ENCODE results near the gene EHD2.
"Not testable (repeated sequence)": the region's sequence is repeated elsewhere in the genome, so short reads cannot be mapped to it uniquely, and the experiment has no call there.

Gene EHD2

GRCh38 chr19:47713046-47714021, at the start of gene EHD2:
Gene EHD2, plus strand, starts transcription at chr19:47713422. Its CDS starts 3,191 bp downstream, at chr19:47716613.
- DNase-seq (ENCODE audit: extremely low read depth in 1 of 2, low read depth in 1 of 2), result peak in 1 of 2 donors; percentile 27

GRCh38 chr19:47663435-47663910, 49.7 kb upstream of the EHD2 start:
- no peak for DNase-seq (ENCODE audit: extremely low read depth in 1 of 2, low read depth in 1 of 2)

- no peak for DNase-seq (ENCODE audit: extremely low read depth in 1 of 2, low read depth in 1 of 2)
Measured at GRCh38 chr19:47663911-47664771, 49.1 kb upstream of the EHD2 start.

GRCh38 chr19:47668556-47668955, 44.7 kb upstream of the EHD2 start:
- not testable (repeated sequence) for DNase-seq (ENCODE audit: extremely low read depth in 1 of 2, low read depth in 1 of 2)

- no peak for DNase-seq (ENCODE audit: extremely low read depth in 1 of 2, low read depth in 1 of 2)
Measured at GRCh38 chr19:47670736-47671135, 42.5 kb upstream of the EHD2 start.

- DNase-seq (ENCODE audit: extremely low read depth in 1 of 2, low read depth in 1 of 2), result no peak
Measured at GRCh38 chr19:47671499-47671898, 41.7 kb upstream of the EHD2 start.

- no peak for DNase-seq (ENCODE audit: extremely low read depth in 1 of 2, low read depth in 1 of 2)
Measured at GRCh38 chr19:47673426-47673825, 39.8 kb upstream of the EHD2 start.

- no peak for DNase-seq (ENCODE audit: extremely low read depth in 1 of 2, low read depth in 1 of 2)
Measured at GRCh38 chr19:47674548-47674947, 38.7 kb upstream of the EHD2 start.

GRCh38 chr19:47675271-47675670, 38.0 kb upstream of the EHD2 start:
- no peak for DNase-seq (ENCODE audit: extremely low read depth in 1 of 2, low read depth in 1 of 2)

- DNase-seq (ENCODE audit: extremely low read depth in 1 of 2, low read depth in 1 of 2), result no peak
Measured at GRCh38 chr19:47675859-47676258, 37.4 kb upstream of the EHD2 start.

- DNase-seq (ENCODE audit: extremely low read depth in 1 of 2, low read depth in 1 of 2), result no peak
Measured at GRCh38 chr19:47676811-47677210, 36.4 kb upstream of the EHD2 start.

GRCh38 chr19:47679251-47679900, 33.8 kb upstream of the EHD2 start:
- DNase-seq (ENCODE audit: extremely low read depth in 1 of 2, low read depth in 1 of 2), result no peak

- no peak for DNase-seq (ENCODE audit: extremely low read depth in 1 of 2, low read depth in 1 of 2)
Measured at GRCh38 chr19:47679922-47680857, 33.0 kb upstream of the EHD2 start.

GRCh38 chr19:47680858-47681332, 32.3 kb upstream of the EHD2 start:
- no peak for DNase-seq (ENCODE audit: extremely low read depth in 1 of 2, low read depth in 1 of 2)

- no peak for DNase-seq (ENCODE audit: extremely low read depth in 1 of 2, low read depth in 1 of 2)
Measured at GRCh38 chr19:47681388-47681787, 31.8 kb upstream of the EHD2 start.

GRCh38 chr19:47681936-47682335, 31.3 kb upstream of the EHD2 start:
- no peak for DNase-seq (ENCODE audit: extremely low read depth in 1 of 2, low read depth in 1 of 2)

GRCh38 chr19:47682939-47683338, 30.3 kb upstream of the EHD2 start:
- no peak for DNase-seq (ENCODE audit: extremely low read depth in 1 of 2, low read depth in 1 of 2)

GRCh38 chr19:47686679-47687450, 26.4 kb upstream of the EHD2 start:
- DNase-seq (ENCODE audit: extremely low read depth in 1 of 2, low read depth in 1 of 2), result no peak

- no peak for DNase-seq (ENCODE audit: extremely low read depth in 1 of 2, low read depth in 1 of 2)
Measured at GRCh38 chr19:47687906-47688305, 25.3 kb upstream of the EHD2 start.

Measured in activated CD8-positive, alpha-beta memory T cell treated with anti-CD3 and anti-CD28 coated beads for 1 hour (primary cell).